GM12801 (cell line): ENCODE data around the gene ITPR3.

Experiments used
- CTCF ChIP-seq: IDR thresholded peaks from one replicate; pipeline ENCODE4 v1.5.1; 2011; ENCODE audit warnings: control low read depth; ENCODE audit not compliant: insufficient read length; ENCODE audit errors: extremely low read depth

The ITPR3 gene

DNA sequence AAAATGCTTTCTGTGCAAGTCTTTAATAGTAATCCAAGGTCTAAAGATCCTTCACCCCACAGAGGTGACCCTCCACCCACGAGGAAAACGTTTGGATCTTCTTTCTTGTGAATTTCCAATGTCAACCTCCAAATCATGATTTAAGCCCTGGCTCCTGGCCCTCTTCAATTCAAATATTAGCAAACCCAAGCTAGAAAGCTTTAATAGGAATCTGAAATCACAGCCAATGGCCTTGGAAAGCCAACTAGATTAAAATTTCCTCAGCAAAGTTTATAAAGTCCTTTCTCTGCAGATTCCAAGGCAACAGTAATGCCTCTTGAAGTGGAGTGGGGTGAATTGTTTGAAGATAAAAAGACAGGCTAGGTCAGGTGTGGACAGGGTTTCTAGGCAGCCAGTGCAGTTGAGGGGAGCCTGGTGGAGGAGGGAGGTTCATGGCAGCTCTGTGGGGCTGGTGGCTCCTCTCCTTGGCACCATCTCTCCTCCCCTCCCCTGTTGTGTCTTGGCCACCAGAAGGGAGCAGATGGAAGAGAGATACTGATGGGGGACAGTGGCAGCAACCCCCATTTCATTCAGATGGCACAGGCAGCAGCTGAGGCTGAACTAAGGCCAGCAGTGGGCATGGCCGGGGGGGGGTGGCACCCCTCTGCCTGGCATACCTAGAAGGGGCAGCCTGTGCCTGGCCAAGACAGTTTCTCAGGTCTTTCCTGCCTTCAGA, 102.4 kb downstream of the ITPR3 start:
- no peak for TF ChIP-seq CTCF

GRCh38 chr6:33724102-33725023, 103.2 kb downstream of the ITPR3 start:
- TF ChIP-seq CTCF, result no peak

DNA sequence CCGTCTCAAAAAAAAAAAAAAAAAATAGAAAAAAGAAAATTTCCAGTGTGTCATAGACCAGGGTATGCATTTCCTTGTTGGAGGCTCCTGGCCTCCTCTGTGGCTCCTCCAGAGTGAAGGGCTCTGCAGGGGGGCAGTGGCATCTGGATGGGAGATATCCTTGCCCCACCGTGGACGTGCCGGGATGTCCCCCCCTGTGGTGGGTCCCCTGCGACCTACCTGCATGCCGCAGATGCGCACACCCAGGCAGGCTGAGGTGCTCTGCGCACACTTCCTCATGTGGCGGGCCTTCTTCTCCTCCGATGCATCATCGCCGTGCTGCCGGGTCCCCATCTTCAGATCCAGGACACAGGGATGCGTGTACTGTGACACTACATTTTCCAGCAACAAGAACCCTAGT, 104.1 kb downstream of the ITPR3 start:
- TF ChIP-seq CTCF, result no peak

DNA sequence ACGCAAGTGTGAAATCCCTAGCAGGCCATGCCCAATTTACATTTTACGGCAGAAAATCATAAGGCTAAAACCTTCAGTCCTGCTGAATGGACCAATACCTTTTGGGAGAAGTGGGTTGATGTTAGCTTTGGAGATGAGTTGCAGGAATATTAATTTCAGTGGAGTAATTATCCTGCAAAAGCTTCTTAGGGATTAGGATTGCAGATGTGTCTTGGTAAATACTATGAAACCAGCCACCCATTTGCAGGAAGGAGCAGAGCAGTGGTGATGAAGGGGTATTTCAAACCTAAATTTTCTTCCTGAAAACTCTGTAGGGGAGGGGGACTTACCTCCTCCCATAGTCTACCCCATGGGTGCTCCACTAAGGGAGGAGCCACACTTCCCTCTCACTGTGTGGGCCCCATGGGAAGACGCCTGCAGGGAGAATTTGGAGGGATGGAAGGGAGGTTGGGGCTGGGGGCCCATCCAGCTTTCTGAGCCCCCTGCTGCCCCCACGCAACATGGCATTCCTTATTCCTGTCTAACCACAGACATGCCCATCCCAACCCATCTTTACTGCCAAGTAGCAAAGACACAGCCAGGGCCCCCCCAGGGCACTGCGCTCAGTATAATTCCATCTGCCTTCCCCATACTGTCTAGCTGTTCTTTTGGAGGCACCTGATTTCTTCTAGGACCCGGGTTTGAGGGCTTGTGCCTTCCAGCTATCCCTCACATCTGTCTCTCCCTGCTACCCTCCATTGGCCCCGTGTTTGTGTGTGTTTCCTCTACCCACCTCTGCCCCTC, 105.0 kb downstream of the ITPR3 start:
- TF ChIP-seq CTCF, result no peak

DNA sequence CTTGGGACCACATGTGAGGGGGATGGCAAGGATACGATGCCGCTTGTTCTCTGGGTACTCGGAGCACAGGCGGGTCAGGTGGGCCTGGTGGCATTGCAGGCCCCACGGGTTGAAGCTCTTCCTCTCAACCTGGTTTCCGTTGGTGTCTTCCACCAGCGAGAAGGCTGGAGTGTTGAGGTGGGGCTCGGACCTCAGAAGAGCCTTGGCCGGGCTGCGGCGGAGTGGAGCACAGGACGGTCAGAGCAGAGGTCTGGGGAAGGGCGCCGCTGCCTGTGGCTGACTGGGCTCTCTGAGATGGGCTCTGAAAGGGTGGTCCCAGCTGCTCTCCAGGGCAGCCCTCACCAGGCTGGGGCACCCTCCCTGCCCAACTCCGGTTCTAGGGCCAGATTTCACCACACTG, 105.6 kb downstream of the ITPR3 start:
- no peak for TF ChIP-seq CTCF

GRCh38 chr6:33727126-33727525, 106.0 kb downstream of the ITPR3 start:
- TF ChIP-seq CTCF, result no peak

DNA sequence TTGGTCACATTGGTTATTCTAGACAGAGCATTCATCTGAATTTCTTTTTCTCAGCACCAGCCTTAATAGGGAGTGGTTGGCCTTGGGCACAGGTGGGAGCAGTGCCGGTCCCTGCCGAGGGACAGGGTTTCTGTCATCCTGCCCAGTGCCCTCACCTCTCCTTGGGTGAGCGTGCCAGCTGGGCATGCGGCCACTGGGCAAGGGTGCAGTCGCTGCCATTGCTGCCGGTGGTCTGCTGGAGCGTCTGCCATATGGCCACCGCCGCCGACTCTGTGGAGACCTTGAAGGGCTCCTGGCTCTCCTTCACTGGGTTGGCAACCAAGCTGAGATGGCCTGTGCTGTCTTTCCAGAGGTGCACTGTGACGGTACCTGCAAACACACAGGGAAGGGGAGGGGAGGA, 106.8 kb downstream of the ITPR3 start:
- no peak for TF ChIP-seq CTCF
